HepG2 (cell line): ENCODE results near the gene XKR7. TPM values are rescaled to one million over a fixed set of nuclear protein-coding genes. Genes with fewer than 3 reads are reported as not detected.
A peak's percentile ranks its signal among the peaks of the same experiment; 100 is the strongest.
"Not testable (repeated sequence)": the region's sequence is repeated elsewhere in the genome, so short reads cannot be mapped to it uniquely, and the experiment has no call there.

Experiments used
- ATAC-seq: fragments of 200-7000 bp; cut with Tn5 transposase; 3 replicates; pipeline ENCODE4 v1.9.1; 2020; ENCODE audit warnings: mild to moderate bottlenecking, moderate library complexity
- BruUV-seq: library from RNA; stranded (reverse); fragments of 400-500 nt; replicated peaks from 2 replicates; lab custom pipeline; 2021; lab: Mats Ljungman, UMichigan
- CTCF ChIA-PET: fragments of 300-600 bp; formaldehyde crosslinking; extraction: SDS; loops from one replicate; lab custom pipeline; 2021; ENCODE audit warnings: low total read pairs, inconsistent platforms, low intra/inter-chr PET ratio; lab: Yijun Ruan, JAX
- POLR2A ChIA-PET: fragments of 350-600 bp; sonication (Branson Sonifier 250); formaldehyde crosslinking; loops from one replicate; lab custom pipeline; 2020; ENCODE audit warnings: antibody characterized with exemption, inconsistent platforms; lab: Yijun Ruan, JAX
- DNase-seq: peaks from one replicate; pipeline ENCODE4 v3.0.0-alpha.2; 2015; ENCODE audit warnings: low spot score
- FAIRE-seq: peaks from 3 replicates; lab custom pipeline; 2011; peaks lifted over from hg19 to GRCh38; lab: Jason Lieb, UNC
- H2AFZ ChIP-seq: one replicate; pipeline ENCODE4 v1.6.1; 2011; ENCODE audit warnings: low read length, inconsistent platforms
- H3K27ac ChIP-seq: fragments of 300-600 bp; 3 replicates; pipeline ENCODE4 v1.8.0; 2011; ENCODE audit warnings: mixed run types, mild to moderate bottlenecking, mixed read lengths, low read length, inconsistent platforms; ENCODE audit not compliant: insufficient read depth; ENCODE audit errors: extremely low read length
- H3K27me3 ChIP-seq, 2 experiments: fragments of 200-600 bp in 1 of 2; 2 replicates in 1 of 2; 3 replicates in 1 of 2; pipeline versions ENCODE4 v1.6.0 to v1.8.0; 2011; ENCODE audit warnings: low read length in 2 of 2, mild to moderate bottlenecking in 2 of 2, moderate library complexity in 2 of 2, inconsistent platforms in 1 of 2; ENCODE audit not compliant: insufficient read depth in 2 of 2, control insufficient read depth in 1 of 2
- H3K36me3 ChIP-seq, 2 experiments: fragments of 200-600 bp in 1 of 2; replicated peaks in 1 of 2; 2 replicates in 1 of 2; 3 replicates in 1 of 2; pipeline versions ENCODE4 v1.5.1 to v1.8.0; 2011; ENCODE audit warnings: low read length in 2 of 2, inconsistent platforms in 1 of 2; ENCODE audit not compliant: insufficient read depth in 2 of 2, control insufficient read depth in 1 of 2
- H3K4me1 ChIP-seq: 2 replicates; pipeline ENCODE4 v1.5.1; 2012; ENCODE audit warnings: low read length, inconsistent platforms; ENCODE audit not compliant: insufficient read depth
- H3K4me2 ChIP-seq: 2 replicates; pipeline ENCODE4 v1.6.0; 2011; ENCODE audit warnings: low read depth, low read length, inconsistent platforms
- H3K4me3 ChIP-seq, 3 experiments: fragments of 200-600 bp in 1 of 3; sonication (generic), shearing (Covaris generic) in 1 of 3; replicated peaks in 1 of 3; 2 replicates each; pipeline ENCODE4 v1.5.1; 2011 to 2016; ENCODE audit warnings: low read length in 3 of 3, inconsistent platforms in 2 of 3, low read depth in 2 of 3, mild to moderate bottlenecking in 2 of 3, control low read depth in 1 of 3, mixed read lengths in 1 of 3; ENCODE audit not compliant: insufficient read depth in 1 of 3
- H3K79me2 ChIP-seq: one replicate; pipeline ENCODE4 v1.6.1; 2011; ENCODE audit warnings: low read length, inconsistent platforms; ENCODE audit not compliant: insufficient read depth
- H3K9ac ChIP-seq: 2 replicates; pipeline ENCODE4 v1.6.0; 2011; ENCODE audit warnings: mild to moderate bottlenecking, low read depth, low read length, inconsistent platforms; ENCODE audit not compliant: insufficient read depth
- H3K9me3 ChIP-seq: 2 replicates; pipeline ENCODE4 v1.5.1; 2012; ENCODE audit warnings: mild to moderate bottlenecking, low read length
- H4K20me1 ChIP-seq: 2 replicates; pipeline ENCODE4 v1.6.0; 2011; ENCODE audit warnings: inconsistent platforms, mild to moderate bottlenecking, low read length, moderate library complexity; ENCODE audit not compliant: insufficient read depth
- MAFF ChIP-seq: IDR thresholded peaks from 2 replicates; pipeline ENCODE4 v1.6.1; 2011; ENCODE audit warnings: low read depth, low read length, improper control_type of control experiment
- MAFK ChIP-seq, 2 experiments: IDR thresholded peaks in 1 of 2; conservative IDR thresholded peaks in 1 of 2; 2 replicates each; pipeline ENCODE4 v1.6.1; 2011; ENCODE audit warnings: improper control_type of control experiment in 2 of 2, low read length in 2 of 2
- RFX5 ChIP-seq: IDR thresholded peaks from 2 replicates; pipeline ENCODE4 v1.6.1; 2011; ENCODE audit warnings: low read depth, low read length, improper control_type of control experiment
- TEAD2 ChIP-seq: sonication (generic); formaldehyde crosslinking; IDR thresholded peaks from 2 replicates; pipeline ENCODE4 v1.9.0; 2021; ENCODE audit warnings: missing genetic modification reagents
- XBP1 ChIP-seq: sonication (generic); formaldehyde crosslinking; IDR thresholded peaks from 2 replicates; pipeline ENCODE4 v1.5.0; 2020; ENCODE audit warnings: missing genetic modification reagents
- ZNF432 ChIP-seq: sonication (generic); formaldehyde crosslinking; IDR thresholded peaks from 2 replicates; pipeline ENCODE4 v1.5.0; 2020; ENCODE audit warnings: missing genetic modification reagents, mild to moderate bottlenecking, borderline replicate concordance
- WGBS: methylation state at CpG from one replicate; pipeline ENCODE4 v1.1.6; 2017; ENCODE audit warnings: low lambda C conversion rate; 5-methylcytosine and 5-hydroxymethylcytosine counted together
- in situ Hi-C: cut with HindIII; loops from 2 replicates; pipeline ENCODE4 v1.10.0; 2017; ENCODE audit warnings: low pct_unique_long_range_greater_than_20kb; ENCODE audit not compliant: extremely low pct_ligation_motif_present
- intact Hi-C: fragments of 100-400 bp; cut with micrococcal nuclease; formaldehyde crosslinking; loops from one replicate; pipeline ENCODE4 v1.10.0; 2022; ENCODE audit not compliant: unreplicated experiment
- polyA plus RNA-seq, 8 experiments: library from polyadenylated mRNA; depleted of rRNA in 3 of 8; stranded (reverse) in 7 of 8; unstranded in 1 of 8; fragments of >200 nt; fragmentation: Illumina TruSeq in 4 of 8; extraction: Trizol in 4 of 8; gene quantifications; 2 replicates each; pipeline versions ENCODE4 v1.2.1 to v1.2.3, GENCODE V29; 2011 to 2016; ENCODE audit warnings: low read depth in 4 of 8, missing spikeins in 1 of 8, mixed read lengths in 1 of 8; ENCODE audit not compliant: insufficient read depth in 1 of 8
- total RNA-seq, 5 experiments: library from RNA; depleted of rRNA; stranded (reverse); fragments of >200 nt; fragmentation: Illumina TruSeq; extraction: Trizol; gene quantifications; 2 replicates each; pipeline ENCODE4 v1.2.3, GENCODE V29; 2016; ENCODE audit warnings: low read depth in 1 of 5

The XKR7 gene
- total and polyA plus RNA-seq, 2 of the 13 experiments (the other 11 are each of a cell fraction or from before 2014, with no cell fraction given) = not detected

- ChIA-PET POLR2A (no interaction called here), CTCF (no interaction called here)
- 23% methylated on average over 8 of the region's 8 CpGs for WGBS
- Histone ChIP-seq H3K9me3 (no peaks in the 10 kb centered on the region), H3K4me1 (no peaks in the 10 kb centered on the region), H3K36me3 (no peaks in the 10 kb centered on the region), H4K20me1 (no peaks in the 10 kb centered on the region), H3K9ac (no peak overlapping the region), H3K27ac (no peak overlapping the region), H3K4me2 (no peak overlapping the region), H3K4me3 (no peak overlapping the region), H3K79me2 (no peaks in the 10 kb centered on the region), H3K27me3 (peaks cover 2 to 34% of the 10 kb centered on the region in 2 experiments; a peak in 3 of 5 replicates), H2AFZ (no peak overlapping the region)
- intact Hi-C loops (no loop called here), in situ Hi-C loops (no loop called here)
- TF ChIP-seq XBP1 (CRISPR knock-in tag) (no peak), ZNF432 (CRISPR knock-in tag) (no peak), MAFK (conservative IDR thresholded peaks at IDR 0.05 in 1 of 2, IDR thresholded peaks at IDR 0.05 in 1 of 2; ENCODE audit: low read length in 2 of 2) (peak; percentile 99 to 100), MAFF (peak; percentile 99), TEAD2 (no peak), RFX5 (peak; percentile 19; the same call in 1 of the 2 replicates)
- ATAC-seq = no peak
- no peak for DNase-seq
- no peak for FAIRE-seq
- BruUV-seq = no TSS peak
These were observed 40.3 kb upstream of the XKR7 start for GRCh38 chr20:31927627-31928159.

GRCh38 chr20:31929631-31930030 is 38.3 kb upstream of the XKR7 start:
- CTCF ChIA-PET, H3K36me3 ChIP-seq, FAIRE-seq: not testable (repeated sequence)

More at GRCh38 chr20:31929631-31930030, 38.3 kb upstream of the XKR7 start:
- H2AFZ ChIP-seq, H3K9me3 ChIP-seq, POLR2A ChIA-PET, DNase-seq, H3K4me1 ChIP-seq, H4K20me1 ChIP-seq, H3K9ac ChIP-seq, in situ Hi-C loops, intact Hi-C loops, H3K27ac ChIP-seq, H3K79me2 ChIP-seq, BruUV-seq, ATAC-seq, H3K4me2 ChIP-seq, H3K4me3 ChIP-seq: not testable (repeated sequence)
- 1% methylated on average over 4 of the region's 4 CpGs for WGBS
- peaks cover 0 to 33% of the 10 kb centered on the region in 2 experiments; a peak in 3 of 5 replicates for H3K27me3 ChIP-seq
